ENCODE data around the gene SAMSN1.
A peak's percentile ranks its signal among the peaks of the same experiment; 100 is the strongest.
"Not testable (repeated sequence)": the region's sequence is repeated elsewhere in the genome, so short reads cannot be mapped to it uniquely, and the experiment has no call there.

The SAMSN1 gene

GRCh38 chr21:14527696-14528652, 18.1 kb downstream of the SAMSN1 start:
- no peak for DNase-seq

DNA sequence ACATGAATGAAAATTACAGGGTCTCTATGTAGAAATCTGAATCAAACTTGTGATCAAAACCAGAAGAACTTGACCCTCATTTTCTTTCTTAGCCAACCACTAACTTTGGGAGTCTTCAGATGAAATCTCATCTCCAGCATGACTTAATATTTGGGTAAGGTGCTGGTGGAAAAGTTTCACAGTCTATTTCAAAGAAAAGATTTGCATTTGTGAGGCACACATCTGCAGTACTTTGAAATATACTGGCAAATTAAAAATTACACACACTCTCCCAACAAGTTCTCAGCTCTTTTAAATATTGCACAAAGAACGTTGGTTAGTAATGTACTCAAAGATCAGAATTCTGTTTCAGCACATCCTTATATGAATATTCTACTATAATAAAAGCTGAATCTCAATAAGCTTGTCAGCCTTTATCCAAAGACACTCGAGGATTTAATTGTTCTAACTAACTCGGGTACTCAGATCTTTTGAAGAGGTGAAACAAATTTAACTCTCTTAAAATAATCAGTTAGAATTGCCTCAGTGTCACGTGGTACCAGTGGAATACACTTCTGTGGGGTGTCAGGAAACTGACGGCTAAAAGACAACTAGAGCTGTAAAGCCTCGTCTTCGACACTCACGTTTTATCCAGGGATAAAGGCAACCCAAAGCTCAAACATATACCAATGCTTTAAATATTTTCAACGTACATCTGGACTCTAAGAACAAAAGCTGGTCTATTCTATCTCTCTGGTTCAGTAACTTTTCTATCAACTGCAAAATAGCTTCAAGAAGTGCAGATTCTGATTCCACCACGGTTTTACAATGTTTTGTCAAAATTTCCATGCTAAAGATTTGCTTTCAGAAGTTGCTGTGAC, 19.0 kb downstream of the SAMSN1 start:
- DNase-seq: no peak

DNA sequence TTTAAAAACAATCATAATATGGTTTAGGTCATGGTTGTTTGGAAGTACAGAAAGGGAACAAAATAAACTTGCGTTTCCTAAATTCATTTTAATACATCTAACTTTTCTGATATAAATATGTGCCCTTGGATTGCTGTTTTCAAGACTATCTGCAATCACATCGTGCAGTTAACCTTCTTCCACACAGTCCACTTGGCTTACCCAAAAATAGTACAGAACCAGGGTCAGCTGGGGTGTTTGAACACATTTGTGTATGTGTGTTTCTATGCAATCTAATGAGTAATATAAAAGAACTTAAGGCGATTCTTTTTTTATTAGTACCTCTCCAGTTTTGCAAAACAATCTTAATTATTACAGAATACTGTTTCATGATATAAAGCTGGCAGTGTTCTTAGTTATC, 19.9 kb downstream of the SAMSN1 start:
- DNase-seq: no peak

DNA sequence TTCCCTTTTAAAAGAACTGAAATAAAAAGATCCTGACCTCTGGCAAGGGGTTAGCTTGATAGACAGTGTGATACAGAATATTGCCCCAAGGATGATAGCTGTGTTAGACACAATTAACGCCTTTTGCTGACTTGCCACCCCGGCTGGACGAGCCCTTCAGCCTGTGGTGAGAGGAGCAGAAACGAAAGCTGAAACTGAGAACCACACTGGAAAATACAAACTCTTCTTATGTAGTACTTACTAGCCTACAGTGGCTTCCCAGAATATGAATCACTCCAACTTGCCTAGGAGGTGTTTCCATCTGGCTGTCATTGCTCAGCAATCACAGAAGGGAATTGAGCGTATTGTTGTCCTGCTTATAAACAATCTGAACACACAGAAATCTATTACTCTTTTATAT, 22.9 kb downstream of the SAMSN1 start:
- DNase-seq: peak; percentile 9

DNA sequence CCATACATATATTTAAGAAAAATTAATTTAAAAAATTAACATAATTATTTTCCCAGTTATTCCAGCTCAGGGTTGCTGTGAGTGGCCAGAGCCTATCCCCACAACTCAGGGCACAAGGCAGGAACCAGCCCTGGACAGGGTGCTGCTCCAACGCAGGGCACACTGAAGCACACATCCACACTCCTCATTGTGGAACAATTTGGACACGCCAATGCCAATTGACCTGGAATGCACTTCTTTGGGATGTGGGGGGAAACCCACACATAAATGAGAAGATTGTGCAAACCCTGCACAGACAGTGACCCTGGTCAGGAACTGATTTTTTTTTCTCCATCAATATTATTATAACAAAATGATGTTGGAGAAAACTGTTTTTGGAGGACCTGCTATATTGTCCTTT, 23.4 kb downstream of the SAMSN1 start:
- no peak for DNase-seq

DNA sequence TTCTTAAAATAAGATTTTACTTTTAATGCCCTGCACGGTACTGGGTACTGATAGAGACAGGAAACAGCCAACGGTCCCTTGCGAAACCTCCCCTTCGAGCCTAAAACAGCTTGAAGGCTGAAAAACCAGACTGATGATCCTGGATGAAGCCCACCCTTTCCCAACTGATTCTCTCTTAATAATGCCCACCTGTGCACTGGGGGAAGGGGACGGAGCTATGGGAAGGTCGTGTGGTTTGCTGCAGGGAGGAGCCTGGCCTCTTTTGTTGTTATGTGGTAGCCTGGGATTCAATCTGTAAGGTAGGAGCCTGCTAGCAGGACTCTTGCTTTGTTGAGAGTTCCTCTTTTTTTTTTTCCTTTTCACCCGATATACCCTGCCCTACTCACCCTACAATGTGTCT, 25.6 kb downstream of the SAMSN1 start:
- DNase-seq: peak; percentile 12

GRCh38 chr21:14519000-14519399, 27.1 kb downstream of the SAMSN1 start:
- no peak for DNase-seq

- DNase-seq: no peak
These were observed 32.3 kb downstream of the SAMSN1 start for GRCh38 chr21:14513804-14514203.

DNA sequence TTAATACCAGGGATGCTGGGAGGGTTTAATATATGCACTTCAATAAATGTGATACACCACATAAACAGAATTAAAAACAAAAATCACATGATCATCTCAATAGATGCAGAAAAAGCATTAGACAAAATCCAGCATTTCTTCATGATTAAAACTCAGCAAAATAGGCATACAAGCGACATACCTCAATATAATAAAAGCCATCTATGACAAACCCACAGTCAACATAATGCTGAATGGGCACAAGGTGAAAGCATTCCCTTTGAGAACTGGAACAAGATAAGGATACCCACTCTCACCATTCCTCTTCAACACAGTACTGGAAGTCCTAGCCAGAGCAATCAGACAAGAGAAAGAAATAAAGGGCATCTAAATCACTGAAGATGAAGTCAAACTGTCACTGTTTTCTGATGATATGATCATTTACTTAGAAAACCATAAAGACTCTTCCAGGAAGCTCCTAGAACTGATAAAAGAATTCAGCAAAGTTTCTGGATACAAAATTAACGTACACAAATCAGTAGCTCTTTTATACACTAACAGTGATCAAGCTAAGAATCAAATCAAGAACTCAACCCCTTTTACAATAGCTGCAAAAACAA, 39.2 kb downstream of the SAMSN1 start:
- DNase-seq: not testable (repeated sequence)

DNA sequence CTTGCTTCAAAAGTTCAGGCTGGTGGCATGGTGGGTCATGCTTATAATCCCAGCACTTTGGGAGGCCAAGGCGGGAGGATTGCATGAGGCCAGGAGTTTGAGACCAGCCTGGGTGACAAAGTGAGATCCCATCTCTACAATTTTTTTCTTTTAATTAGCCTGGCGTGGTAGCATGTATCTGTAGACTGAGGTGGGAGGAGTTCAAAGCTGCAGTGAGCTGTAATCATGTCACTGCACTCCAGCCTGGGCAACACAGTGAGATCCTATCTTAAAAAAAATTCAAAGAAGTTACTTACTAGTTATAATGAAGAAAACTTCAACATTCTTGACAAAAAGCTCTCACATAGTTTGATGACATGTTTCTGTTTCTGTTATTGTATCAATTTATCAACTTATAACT, 45.2 kb downstream of the SAMSN1 start:
- no peak for DNase-seq

- DNase-seq: no peak
These were observed 46.8 kb downstream of the SAMSN1 start for GRCh38 chr21:14499316-14499715.

DNA sequence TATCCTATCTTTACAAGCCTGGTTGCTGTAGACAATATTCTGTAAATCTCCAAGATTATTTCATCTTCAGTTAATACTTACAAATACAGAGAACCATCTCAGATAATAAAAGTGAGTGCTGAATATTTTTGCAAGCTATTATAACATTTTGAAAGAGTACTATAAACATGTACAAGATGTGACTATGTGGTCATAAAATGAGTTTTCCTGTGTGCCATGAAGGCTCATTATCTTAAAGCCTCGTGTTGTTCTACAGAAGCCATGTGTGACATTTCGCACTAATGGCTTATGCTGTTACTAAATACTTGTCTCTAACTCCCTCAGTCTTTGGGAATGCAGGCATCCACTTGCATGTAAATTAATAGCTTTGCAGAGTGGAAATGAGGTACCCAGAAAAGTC, 48.3 kb downstream of the SAMSN1 start:
- no peak for DNase-seq

- no peak for DNase-seq
These were observed 51.0 kb downstream of the SAMSN1 start for GRCh38 chr21:14495075-14495474.

GRCh38 chr21:14494181-14494580, 51.9 kb downstream of the SAMSN1 start:
- DNase-seq: not testable (repeated sequence)

- DNase-seq: no peak
These were observed 52.4 kb downstream of the SAMSN1 start for GRCh38 chr21:14493731-14494130.

DNA sequence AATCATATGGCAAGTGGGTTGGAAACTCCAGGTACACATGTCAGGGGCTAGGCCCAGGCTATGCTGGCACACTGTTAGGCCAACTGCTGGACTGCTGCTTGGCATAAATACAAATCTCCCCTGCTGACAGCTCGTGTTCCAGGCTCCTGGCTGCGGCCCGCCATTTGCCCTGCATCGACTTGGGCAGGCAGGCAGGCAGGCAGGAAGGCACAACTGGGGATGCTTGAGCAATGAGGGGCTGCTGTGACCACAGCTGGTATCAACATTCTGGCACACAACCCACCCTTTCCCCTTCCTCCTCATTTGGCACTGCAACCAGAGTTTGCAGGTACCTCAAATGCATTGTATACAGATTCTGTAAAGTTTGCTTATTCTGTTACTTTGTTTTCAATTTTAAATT, 53.2 kb downstream of the SAMSN1 start:
- DNase-seq: no peak

GRCh38 chr21:14491269-14491681, 54.8 kb downstream of the SAMSN1 start:
- no peak for DNase-seq

- no peak for DNase-seq
These were observed 57.4 kb downstream of the SAMSN1 start for GRCh38 chr21:14488672-14489204.

DNA sequence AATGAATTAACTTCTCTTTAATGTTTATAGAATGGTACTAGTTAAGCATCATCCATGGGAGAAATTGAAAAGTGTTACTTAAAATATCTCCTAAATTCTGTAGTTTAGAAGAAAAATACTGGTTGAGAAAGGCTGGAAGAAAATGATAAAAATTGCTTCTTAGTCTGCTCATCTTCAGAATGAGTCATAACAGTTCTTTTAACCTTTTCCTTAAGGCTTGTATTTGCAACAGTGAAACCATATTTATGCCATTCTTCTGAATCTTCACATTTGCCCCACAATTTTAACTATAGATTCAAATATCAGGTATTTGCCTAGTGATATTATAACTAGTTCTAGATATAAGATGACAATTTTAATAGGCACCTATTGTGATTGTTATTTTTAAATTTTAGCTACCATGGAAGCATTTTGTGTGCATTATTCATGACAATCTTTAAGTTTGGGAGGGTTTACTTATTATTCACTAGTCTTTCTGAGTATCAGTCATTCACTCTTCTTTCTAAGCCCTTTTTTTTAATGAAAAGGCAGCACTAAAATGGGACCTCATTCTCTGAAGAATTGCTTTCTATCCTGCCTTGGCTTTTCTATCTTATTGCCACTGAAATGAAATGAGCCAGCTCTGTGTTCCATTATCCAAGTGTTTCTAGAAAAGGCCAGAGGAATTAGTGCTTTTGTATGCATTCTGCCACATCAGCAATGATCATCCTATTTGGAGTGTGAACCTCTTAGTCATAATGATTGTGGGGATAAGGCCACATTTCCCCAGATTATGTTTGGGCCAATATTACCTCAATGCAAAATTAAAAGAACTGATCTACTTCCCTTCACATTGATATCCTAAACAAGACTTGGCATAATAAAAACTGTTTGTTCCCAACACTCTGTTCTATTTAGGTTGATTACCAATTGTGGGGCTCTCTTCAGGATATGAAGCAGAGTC, 58.4 kb downstream of the SAMSN1 start:
- no peak for DNase-seq

DNA sequence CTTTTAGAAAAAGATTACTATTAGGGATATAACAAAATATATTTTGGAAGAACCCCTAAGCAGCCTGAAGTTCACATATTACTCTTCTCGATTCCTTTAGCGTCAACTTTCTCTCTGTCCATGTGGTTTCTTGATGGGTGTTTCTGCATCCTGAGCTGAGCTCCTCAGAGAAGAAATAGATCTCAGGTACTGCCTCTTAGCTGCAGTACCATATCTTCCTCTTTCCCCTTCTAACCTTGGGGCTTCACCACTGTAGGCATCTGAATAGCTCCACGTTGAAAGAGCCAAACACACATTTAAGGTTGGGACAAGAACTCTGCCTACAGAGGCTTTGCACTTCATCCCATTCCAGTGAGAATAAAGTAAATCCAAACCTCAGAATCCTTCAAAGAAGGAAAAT, 59.2 kb downstream of the SAMSN1 start:
- DNase-seq: no peak

- DNase-seq: no peak
These were observed 61.7 kb downstream of the SAMSN1 start for GRCh38 chr21:14484188-14485009.

Data from CD4-positive, alpha-beta T cell treated with Interleukin-6 for 4 hours (primary cell).